Stimulated activated memory B cell treated with anti-CD40 and anti-IgM and Interleukin-4, amounts not matched to agents 10 μg/mL and 1 μg/mL and 100 μg/mL, for 72 hours (primary cell): ENCODE results near the gene ANGPT4.
"Not testable (repeated sequence)": the region's sequence is repeated elsewhere in the genome, so short reads cannot be mapped to it uniquely, and the experiment has no call there.

ENCODE experiments used
- ATAC-seq: fragments of 150-1000 bp; cut with Tn5 transposase; 2 replicates; pipeline ENCODE4 v1.10.0; 2021
- H3K27ac Mint-ChIP-seq: one replicate; pipeline ENCODE4 v1.8.0; 2022; ENCODE audit warnings: mild to moderate bottlenecking, mixed read lengths
- H3K27me3 Mint-ChIP-seq: one replicate; pipeline ENCODE4 v1.8.0; 2022; ENCODE audit warnings: mixed read lengths
- H3K36me3 Mint-ChIP-seq: one replicate; pipeline ENCODE4 v1.8.0; 2022; ENCODE audit warnings: mixed read lengths
- H3K4me1 Mint-ChIP-seq: one replicate; pipeline ENCODE4 v1.8.0; 2022; ENCODE audit warnings: mixed read lengths
- H3K4me3 Mint-ChIP-seq: one replicate; pipeline ENCODE4 v1.8.0; 2022; ENCODE audit warnings: mild to moderate bottlenecking, moderate library complexity, mixed read lengths
- H3K9me3 Mint-ChIP-seq: one replicate; pipeline ENCODE4 v1.8.0; 2022; ENCODE audit warnings: mixed read lengths

ANGPT4 gene

GRCh38 chr20:904039-904545, 12.0 kb downstream of the ANGPT4 start:
- no peak for ATAC-seq
- H3K27me3 Mint-ChIP-seq: peaks cover 13% of the 10 kb centered on the region
- H3K27ac Mint-ChIP-seq: no peak overlapping the region
- H3K9me3 Mint-ChIP-seq: peaks cover 3% of the 10 kb centered on the region
- peaks cover 23% of the 10 kb centered on the region for H3K4me1 Mint-ChIP-seq
- H3K4me3 Mint-ChIP-seq: no peak overlapping the region
- no peaks in the 10 kb centered on the region for H3K36me3 Mint-ChIP-seq

GRCh38 chr20:897436-897835, 18.7 kb downstream of the ANGPT4 start:
- not testable (repeated sequence) for ATAC-seq, H3K27ac Mint-ChIP-seq, H3K4me3 Mint-ChIP-seq, H3K36me3 Mint-ChIP-seq
- H3K9me3 Mint-ChIP-seq: peaks cover 10% of the 10 kb centered on the region
- peaks cover 16% of the 10 kb centered on the region for H3K4me1 Mint-ChIP-seq
- peaks cover 58% of the 10 kb centered on the region for H3K27me3 Mint-ChIP-seq

GRCh38 chr20:896501-897025, 19.6 kb downstream of the ANGPT4 start:
- no peaks in the 10 kb centered on the region for H3K36me3 Mint-ChIP-seq
- H3K4me3 Mint-ChIP-seq: no peak overlapping the region
- peaks cover 10% of the 10 kb centered on the region for H3K9me3 Mint-ChIP-seq
- peaks cover 65% of the 10 kb centered on the region for H3K27me3 Mint-ChIP-seq
- ATAC-seq: no peak
- H3K4me1 Mint-ChIP-seq: peaks cover 25% of the 10 kb centered on the region
- H3K27ac Mint-ChIP-seq: no peak overlapping the region

GRCh38 chr20:892371-892770, 23.8 kb downstream of the ANGPT4 start:
- peak; percentile 43 for ATAC-seq
- Mint-ChIP-seq H3K4me1 (peaks cover 35% of the 10 kb centered on the region), H3K27me3 (peaks cover 54% of the 10 kb centered on the region), H3K27ac (peak overlapping the region; percentile 25)
- H3K4me3 Mint-ChIP-seq, H3K36me3 Mint-ChIP-seq, H3K9me3 Mint-ChIP-seq: not testable (repeated sequence)

GRCh38 chr20:891706-892080, 24.4 kb downstream of the ANGPT4 start:
- Mint-ChIP-seq H3K4me3 (no peak overlapping the region), H3K9me3 (peaks cover 3% of the 10 kb centered on the region), H3K4me1 (peaks cover 35% of the 10 kb centered on the region), H3K27ac (peak overlapping the region; percentile 25), H3K27me3 (peaks cover 47% of the 10 kb centered on the region), H3K36me3 (no peaks in the 10 kb centered on the region)
- peak; percentile 80 for ATAC-seq

GRCh38 chr20:891058-891705, 25.0 kb downstream of the ANGPT4 start:
- H3K27me3 Mint-ChIP-seq: peaks cover 42% of the 10 kb centered on the region
- no peaks in the 10 kb centered on the region for H3K36me3 Mint-ChIP-seq
- H3K27ac Mint-ChIP-seq: no peak overlapping the region
- H3K4me1 Mint-ChIP-seq: peaks cover 35% of the 10 kb centered on the region
- H3K9me3 Mint-ChIP-seq: peaks cover 3% of the 10 kb centered on the region
- no peak for ATAC-seq
- H3K4me3 Mint-ChIP-seq: no peak overlapping the region

GRCh38 chr20:890666-891057, 25.5 kb downstream of the ANGPT4 start:
- H3K4me3 Mint-ChIP-seq: no peak overlapping the region
- peaks cover 37% of the 10 kb centered on the region for H3K4me1 Mint-ChIP-seq

GRCh38 chr20:889932-890463, 26.1 kb downstream of the ANGPT4 start:
- ATAC-seq: no peak
- H3K4me3 Mint-ChIP-seq: no peak overlapping the region

More at GRCh38 chr20:890666-891057, 25.5 kb downstream of the ANGPT4 start:
- H3K27me3 Mint-ChIP-seq: peaks cover 42% of the 10 kb centered on the region
- H3K27ac Mint-ChIP-seq: no peak overlapping the region
- peaks cover 3% of the 10 kb centered on the region for H3K9me3 Mint-ChIP-seq
- ATAC-seq: no peak
- H3K36me3 Mint-ChIP-seq: no peaks in the 10 kb centered on the region

GRCh38 chr20:889106-889505, 27.0 kb downstream of the ANGPT4 start:
- Mint-ChIP-seq H3K9me3 (peaks cover 3% of the 10 kb centered on the region), H3K4me1 (peaks cover 45% of the 10 kb centered on the region), H3K27ac (no peak overlapping the region), H3K27me3 (peaks cover 57% of the 10 kb centered on the region), H3K4me3 (no peak overlapping the region), H3K36me3 (no peaks in the 10 kb centered on the region)
- no peak for ATAC-seq

More at GRCh38 chr20:889932-890463, 26.1 kb downstream of the ANGPT4 start:
- H3K4me1 Mint-ChIP-seq: peaks cover 44% of the 10 kb centered on the region
- no peak overlapping the region for H3K27ac Mint-ChIP-seq
- peaks cover 3% of the 10 kb centered on the region for H3K9me3 Mint-ChIP-seq
- H3K27me3 Mint-ChIP-seq: peaks cover 49% of the 10 kb centered on the region
- H3K36me3 Mint-ChIP-seq: no peaks in the 10 kb centered on the region

- Mint-ChIP-seq H3K4me1 (peaks cover 35% of the 10 kb centered on the region), H3K36me3 (no peaks in the 10 kb centered on the region), H3K4me3 (no peak overlapping the region), H3K27me3 (peaks cover 52% of the 10 kb centered on the region), H3K27ac (no peak overlapping the region), H3K9me3 (peaks cover 3% of the 10 kb centered on the region)
- no peak for ATAC-seq
These were observed 28.1 kb downstream of the ANGPT4 start for GRCh38 chr20:888057-888456.

GRCh38 chr20:887137-887536, 29.0 kb downstream of the ANGPT4 start:
- Mint-ChIP-seq H3K9me3 (no peaks in the 10 kb centered on the region), H3K4me1 (peaks cover 26% of the 10 kb centered on the region), H3K4me3 (no peak overlapping the region), H3K27ac (no peak overlapping the region), H3K36me3 (no peaks in the 10 kb centered on the region), H3K27me3 (peaks cover 44% of the 10 kb centered on the region)
- ATAC-seq: no peak

GRCh38 chr20:884983-885952, 30.9 kb downstream of the ANGPT4 start:
- Mint-ChIP-seq H3K27me3 (peaks cover 25% of the 10 kb centered on the region), H3K4me1 (peaks cover 16% of the 10 kb centered on the region), H3K4me3 (no peak overlapping the region), H3K36me3 (no peaks in the 10 kb centered on the region), H3K27ac (no peak overlapping the region), H3K9me3 (no peaks in the 10 kb centered on the region)
- peak; percentile 48 for ATAC-seq

GRCh38 chr20:881783-882144, 34.4 kb downstream of the ANGPT4 start:
- Mint-ChIP-seq H3K9me3 (no peaks in the 10 kb centered on the region), H3K36me3 (no peaks in the 10 kb centered on the region), H3K27me3 (peaks cover 24% of the 10 kb centered on the region), H3K27ac (no peak overlapping the region), H3K4me3 (no peak overlapping the region), H3K4me1 (peaks cover 16% of the 10 kb centered on the region)
- no peak for ATAC-seq

GRCh38 chr20:881051-881782, 34.9 kb downstream of the ANGPT4 start:
- peak; percentile 50 for ATAC-seq
- Mint-ChIP-seq H3K27me3 (peaks cover 24% of the 10 kb centered on the region), H3K36me3 (no peaks in the 10 kb centered on the region), H3K27ac (no peak overlapping the region), H3K4me1 (peaks cover 16% of the 10 kb centered on the region), H3K4me3 (no peak overlapping the region), H3K9me3 (no peaks in the 10 kb centered on the region)

GRCh38 chr20:879626-880025, 36.5 kb downstream of the ANGPT4 start:
- ATAC-seq: no peak
- Mint-ChIP-seq H3K4me1 (peaks cover 6% of the 10 kb centered on the region), H3K9me3 (no peaks in the 10 kb centered on the region), H3K27me3 (peaks cover 19% of the 10 kb centered on the region), H3K36me3 (no peaks in the 10 kb centered on the region), H3K27ac (no peak overlapping the region), H3K4me3 (no peak overlapping the region)
